K562 (cell line): ENCODE data around the gene FBXL13. TPM values are rescaled to one million over a fixed set of nuclear protein-coding genes. Genes with fewer than 3 reads are reported as not detected.

Experiments used
- ATAC-seq: fragments of 200-7000 bp; cut with Tn5 transposase; 3 replicates; pipeline ENCODE4 v1.9.1; 2020; ENCODE audit warnings: moderate library complexity
- BruUV-seq: library from RNA; stranded (reverse); fragments of 400-500 nt; replicated peaks from 2 replicates; lab custom pipeline; 2021; lab: Mats Ljungman, UMichigan
- CTCF ChIA-PET: fragments of 300-600 bp; formaldehyde crosslinking; extraction: SDS; loops from one replicate; lab custom pipeline; 2021; ENCODE audit warnings: low intra/inter-chr PET ratio; lab: Yijun Ruan, JAX
- POLR2A ChIA-PET: fragments of 300-600, 350-650 bp; sonication (Branson Sonifier 250); formaldehyde crosslinking; extraction: SDS; loops from one replicate; lab custom pipeline; 2021; ENCODE audit warnings: antibody characterized with exemption, inconsistent platforms; lab: Yijun Ruan, JAX
- DNase-seq, 4 experiments: peaks; one replicate each; pipeline versions ENCODE4 v3.0.0 to v3.0.0-alpha.2; 2011 to 2018; ENCODE audit warnings: low spot score in 3 of 4, mixed read lengths in 3 of 4; ENCODE audit errors: extremely low read depth in 1 of 4
- FAIRE-seq: peaks from 2 replicates; lab custom pipeline; 2011; peaks lifted over from hg19 to GRCh38; lab: Jason Lieb, UNC
- H2AFZ ChIP-seq: 2 replicates; pipeline ENCODE4 v1.6.0; 2011; ENCODE audit warnings: low read depth, low read length, control low read depth, inconsistent platforms
- H3K27ac ChIP-seq: fragments of 200-600 bp; 3 replicates; pipeline ENCODE4 v1.8.0; 2011; ENCODE audit warnings: low read depth, mild to moderate bottlenecking, control low read depth, inconsistent platforms, low read length, moderate library complexity, mixed read lengths; ENCODE audit errors: extremely low read depth
- H3K27me3 ChIP-seq, 2 experiments: fragments of 300-600 bp in 1 of 2; 2 replicates in 1 of 2; 3 replicates in 1 of 2; pipeline versions ENCODE4 v1.6.0 to v1.8.0; 2011; ENCODE audit warnings: inconsistent platforms in 2 of 2, low read length in 2 of 2, mild to moderate bottlenecking in 1 of 2, mixed read lengths in 1 of 2, moderate library complexity in 1 of 2; ENCODE audit not compliant: control insufficient read depth in 2 of 2, insufficient read depth in 2 of 2
- H3K36me3 ChIP-seq: fragments of 300-600 bp; 3 replicates; pipeline ENCODE4 v1.8.0; 2011; ENCODE audit warnings: mild to moderate bottlenecking, low read length, inconsistent platforms; ENCODE audit not compliant: control insufficient read depth, insufficient read depth
- H3K4me1 ChIP-seq, 2 experiments: fragments of 200-600 bp in 1 of 2; replicated peaks in 1 of 2; 2 replicates in 1 of 2; 3 replicates in 1 of 2; pipeline versions ENCODE4 v1.5.1 to v1.8.0; 2011; ENCODE audit warnings: inconsistent platforms in 2 of 2, low read length in 2 of 2, mild to moderate bottlenecking in 1 of 2, mixed read lengths in 1 of 2, moderate library complexity in 1 of 2; ENCODE audit not compliant: control insufficient read depth in 2 of 2, insufficient read depth in 2 of 2
- H3K4me2 ChIP-seq: 2 replicates; pipeline ENCODE4 v1.6.1; 2011; ENCODE audit warnings: low read length, control low read depth, inconsistent platforms, mixed read lengths; ENCODE audit not compliant: insufficient read depth
- H3K4me3 ChIP-seq: fragments of 200-600 bp; sonication (generic), shearing (Covaris generic); 2 replicates; pipeline ENCODE4 v1.5.1; 2016; ENCODE audit warnings: control low read depth, inconsistent platforms
- H3K79me2 ChIP-seq: fragments of 200-600 bp; 3 replicates; pipeline ENCODE4 v1.8.0; 2011; ENCODE audit warnings: low read length, inconsistent platforms; ENCODE audit not compliant: control insufficient read depth, insufficient read depth
- H3K9ac ChIP-seq, 2 experiments: 2 replicates each; pipeline versions ENCODE4 v1.6.0 to v1.6.1; 2011; ENCODE audit warnings: low read depth in 2 of 2, low read length in 2 of 2, control low read depth in 1 of 2, inconsistent platforms in 1 of 2, mild to moderate bottlenecking in 1 of 2, mixed read lengths in 1 of 2; ENCODE audit not compliant: insufficient read depth in 1 of 2
- H3K9me1 ChIP-seq: one replicate; pipeline ENCODE4 v1.6.0; 2011; ENCODE audit warnings: inconsistent platforms, mild to moderate bottlenecking, low read length, moderate library complexity; ENCODE audit not compliant: control insufficient read depth, insufficient read depth
- H3K9me3 ChIP-seq: replicated peaks from 2 replicates; pipeline ENCODE4 v1.5.1; 2011; ENCODE audit warnings: low read depth, low read length, inconsistent platforms; ENCODE audit not compliant: control insufficient read depth, insufficient read depth
- H4K20me1 ChIP-seq: replicated peaks from 2 replicates; pipeline ENCODE4 v1.6.1; 2011; ENCODE audit warnings: low read length, inconsistent platforms, mixed read lengths; ENCODE audit not compliant: control insufficient read depth, insufficient read depth
- CREM ChIP-seq: IDR thresholded peaks from 2 replicates; pipeline ENCODE4 v1.6.1; 2014; ENCODE audit warnings: antibody characterized with exemption, low read depth
- DMBX1 ChIP-seq: fragments of 250-450 bp; sonication (Bioruptor Pico); IDR thresholded peaks from 2 replicates; pipeline ENCODE4 v1.8.0; 2022; ENCODE audit warnings: inconsistent platforms, mild to moderate bottlenecking, moderate library complexity, borderline replicate concordance
- E2F1 ChIP-seq: sonication (generic); formaldehyde crosslinking; IDR thresholded peaks from 2 replicates; pipeline ENCODE4 v1.8.1; 2023; ENCODE audit warnings: mild to moderate bottlenecking, missing genetic modification reagents, moderate library complexity
- ELF1 ChIP-seq: fragments of 200-800 bp; sonication (Bioruptor generic); IDR thresholded peaks from 2 replicates; pipeline ENCODE4 v1.6.1; 2016; ENCODE audit warnings: missing genetic modification characterization, missing compliant biosample characterization
- ETV1 ChIP-seq: fragments of 450-650 bp; conservative IDR thresholded peaks from 2 replicates; pipeline ENCODE4 v1.6.1; 2016; ENCODE audit warnings: missing genetic modification characterization, control low read depth, low read depth, missing compliant biosample characterization
- HDAC2 ChIP-seq: fragments of 450-650 bp; IDR thresholded peaks from 2 replicates; pipeline ENCODE4 v1.6.1; 2016; ENCODE audit warnings: mild to moderate bottlenecking
- MECOM ChIP-seq: fragments of 250-450 bp; sonication (Bioruptor Pico); IDR thresholded peaks from 2 replicates; pipeline ENCODE4 v1.8.0; 2022; ENCODE audit warnings: inconsistent platforms
- ZFX ChIP-seq: sonication (generic); formaldehyde crosslinking; IDR thresholded peaks from 2 replicates; pipeline ENCODE4 v1.8.0; 2022; ENCODE audit warnings: mild to moderate bottlenecking, missing genetic modification reagents, moderate library complexity
- WGBS: fragments of 100-300 bp; shearing (Covaris generic); methylation state at CpG from one replicate; pipeline ENCODE4 v1.1.6; 2016; ENCODE audit warnings: low coverage, mixed read lengths; ENCODE audit not compliant: insufficient coverage; ENCODE audit errors: missing lambda C conversion rate; 5-methylcytosine and 5-hydroxymethylcytosine counted together
- in situ Hi-C: fragments of 300-500 bp; cut with MboI; formaldehyde crosslinking; loops from 4 replicates; pipeline ENCODE4 v1.15.0; 2018; ENCODE audit warnings: inconsistent platforms, mixed read lengths
- intact Hi-C: fragments of 100-400 bp; cut with micrococcal nuclease; formaldehyde crosslinking; loops from 2 replicates; pipeline ENCODE4 v1.14.2; 2022
- polyA plus RNA-seq, 8 experiments: library from polyadenylated mRNA; depleted of rRNA in 4 of 8; stranded (reverse) in 5 of 8; unstranded in 3 of 8; fragments of >200 nt; fragmentation: Nextera tagmentation in 2 of 8; fragmentation: Illumina TruSeq in 1 of 8; extraction: Ambion mirVana in 2 of 8; extraction: Trizol in 1 of 8; gene quantifications; 2 replicates each; pipeline versions ENCODE4 v1.2.1 to v1.2.3, GENCODE V29; 2011 to 2014; ENCODE audit warnings: inconsistent platforms in 1 of 8, missing spikeins in 1 of 8
- total RNA-seq, 7 experiments: library from RNA; depleted of rRNA in 6 of 7; stranded (reverse); fragments of >200 nt in 6 of 7; fragmentation: Illumina TruSeq in 2 of 7; extraction: Trizol in 2 of 7; gene quantifications; 2 replicates each; pipeline versions ENCODE4 v1.2.1 to v1.2.3, GENCODE V29; 2011 to 2021; ENCODE audit warnings: low replicate concordance in 1 of 7

Gene FBXL13
- total and polyA plus RNA-seq, 9 of the 15 experiments (the other 6 are each of a cell fraction or from before 2014, with no cell fraction given): 16.3 to 55.0 (median 25.4) TPM

DNA sequence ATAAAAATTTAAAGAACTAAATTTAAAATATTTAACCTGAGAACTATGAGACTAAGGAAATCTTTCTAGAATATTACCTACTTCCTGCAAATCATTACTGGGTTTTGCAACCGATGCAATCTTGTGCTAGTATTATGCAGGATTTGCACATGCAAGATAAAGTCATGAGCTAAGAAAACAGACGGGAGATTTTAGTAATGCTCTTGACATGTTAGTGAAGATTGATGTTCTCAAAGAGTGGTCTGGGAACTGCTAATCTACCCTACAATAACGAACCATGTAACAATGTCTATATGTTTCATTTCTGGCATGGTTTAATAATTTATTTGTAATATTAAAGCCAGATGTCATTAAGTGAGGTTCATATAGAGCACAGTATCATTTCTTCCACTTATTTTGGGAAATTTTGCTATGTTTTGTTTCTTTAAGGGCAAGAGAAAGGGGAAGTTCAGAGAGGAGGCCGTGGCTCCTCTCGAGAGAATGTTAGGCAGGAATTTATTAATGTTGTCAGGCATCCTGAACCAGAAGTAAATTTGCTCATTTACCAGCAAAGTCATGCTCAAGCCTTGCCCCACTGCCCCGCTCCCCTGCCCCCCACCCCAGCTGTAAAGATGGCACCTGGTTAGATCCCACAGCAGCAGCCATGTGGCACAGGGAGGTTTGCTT, 139.0 kb downstream of the FBXL13 start (continued):
- TF ChIP-seq HDAC2: peak; percentile 35; the same call in 1 of the 2 replicates
- TF ChIP-seq E2F1 (CRISPR knock-in tag): no peak
- no peak for TF ChIP-seq ZFX (CRISPR knock-in tag)
- TF ChIP-seq ELF1 (tag): 0 out of 2 replicates have a peak, but pooled peaks have one; percentile 31
- no peak for TF ChIP-seq DMBX1 (CRISPR knock-in tag)
- TF ChIP-seq, all 486 proteins: peak for 21

DNA sequence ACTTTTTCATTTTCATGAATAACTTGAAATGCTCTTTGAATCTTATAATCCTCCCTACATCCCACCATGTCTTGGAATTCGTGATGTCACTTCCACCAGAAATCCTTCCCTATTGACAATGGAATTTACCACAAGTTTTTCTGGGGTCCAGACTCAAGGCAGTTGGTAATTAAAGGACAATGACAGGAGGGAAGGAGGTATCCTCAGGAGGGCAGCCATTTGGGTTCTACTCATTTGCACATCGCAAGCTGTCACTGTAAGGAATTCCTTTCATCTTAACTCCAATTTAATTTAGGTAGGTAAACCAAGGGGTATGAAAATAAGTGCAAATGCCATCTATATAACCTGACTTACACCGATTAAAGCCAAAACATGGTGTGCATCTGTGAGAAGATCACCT, 139.9 kb downstream of the FBXL13 start:
- no peaks in the 10 kb centered on the region for H3K9me1 ChIP-seq
- ATAC-seq: no peak
- TF ChIP-seq MECOM (CRISPR knock-in tag) (no peak), CREM (no peak), ETV1 (0 out of 2 replicates have a peak, but pooled peaks have one; percentile 11)
- TF ChIP-seq, all 486 proteins: peak for 1
- peaks cover 36% of the 10 kb centered on the region for H3K79me2 ChIP-seq
- intact Hi-C loops: no loop called here
- H3K9me3 ChIP-seq: no peaks in the 10 kb centered on the region
- H4K20me1 ChIP-seq: no peaks in the 10 kb centered on the region
- no TSS peak for BruUV-seq
- 90% methylated on average over 3 of the region's 3 CpGs for whole genome bisulfite sequencing
- no peak overlapping the region for H3K27ac ChIP-seq
- DNase-seq (no peak), FAIRE-seq (no peak)
- ChIA-PET CTCF (no interaction called here), POLR2A (no interaction called here)
- no peaks in the 10 kb centered on the region for H3K27me3 ChIP-seq
- no peak overlapping the region for H3K4me2 ChIP-seq
- in situ Hi-C loops: no loop called here
- no peaks in the 10 kb centered on the region; the same call in 1 of the 3 replicates for H3K36me3 ChIP-seq
- H2AFZ ChIP-seq: no peak overlapping the region
- no peak overlapping the region for H3K9ac ChIP-seq
- H3K4me1 ChIP-seq: peaks cover 4 to 16% of the 10 kb centered on the region in 2 experiments
- no peak overlapping the region for H3K4me3 ChIP-seq
